Measurements from ENCODE around the gene TCFL5.
"Not testable (repeated sequence)": the region's sequence is repeated elsewhere in the genome, so short reads cannot be mapped to it uniquely, and the experiment has no call there.

The TCFL5 gene

GRCh38 chr20:62855120-62855519 is 6.5 kb downstream of the TCFL5 start:
- DNase-seq (ENCODE audit: low spot score): no peak

- DNase-seq (ENCODE audit: low spot score): no peak
Measured at GRCh38 chr20:62854121-62854520, 7.5 kb downstream of the TCFL5 start.

GRCh38 chr20:62853304-62853703 is 8.3 kb downstream of the TCFL5 start:
- not testable (repeated sequence) for DNase-seq (ENCODE audit: low spot score)

- no peak for DNase-seq (ENCODE audit: low spot score)
Measured at GRCh38 chr20:62852841-62853240, 8.8 kb downstream of the TCFL5 start.

- DNase-seq (ENCODE audit: low spot score): no peak
Measured at GRCh38 chr20:62852196-62852595, 9.4 kb downstream of the TCFL5 start.

GRCh38 chr20:62850333-62850974 is 11.2 kb downstream of the TCFL5 start:
- DNase-seq (ENCODE audit: low spot score): no peak

GRCh38 chr20:62849431-62849830 is 12.2 kb downstream of the TCFL5 start:
- no peak for DNase-seq (ENCODE audit: low spot score)

- not testable (repeated sequence) for DNase-seq (ENCODE audit: low spot score)
Measured at GRCh38 chr20:62848917-62849316, 12.7 kb downstream of the TCFL5 start.

- DNase-seq (ENCODE audit: low spot score): no peak
Measured at GRCh38 chr20:62846166-62846890, 15.3 kb downstream of the TCFL5 start.

- no peak for DNase-seq (ENCODE audit: low spot score)
Measured at GRCh38 chr20:62845416-62846160, 16.0 kb downstream of the TCFL5 start.

- no peak for DNase-seq (ENCODE audit: low spot score)
Measured at GRCh38 chr20:62844182-62844581, 17.4 kb downstream of the TCFL5 start.

GRCh38 chr20:62843656-62844055 is 18.0 kb downstream of the TCFL5 start:
- DNase-seq (ENCODE audit: low spot score): no peak

- no peak for DNase-seq (ENCODE audit: low spot score)
Measured at GRCh38 chr20:62841705-62842212, 19.9 kb downstream of the TCFL5 start.

- DNase-seq (ENCODE audit: low spot score): no peak
Measured at GRCh38 chr20:62840244-62841197, 21.1 kb downstream of the TCFL5 start.

- DNase-seq (ENCODE audit: low spot score): no peak
Measured at GRCh38 chr20:62839816-62840215, 21.8 kb downstream of the TCFL5 start.

GRCh38 chr20:62839261-62839660 is 22.4 kb downstream of the TCFL5 start:
- no peak for DNase-seq (ENCODE audit: low spot score)

- no peak for DNase-seq (ENCODE audit: low spot score)
Measured at GRCh38 chr20:62838128-62838891, 23.3 kb downstream of the TCFL5 start.

GRCh38 chr20:62837790-62838127 is 23.9 kb downstream of the TCFL5 start:
- no peak for DNase-seq (ENCODE audit: low spot score)

- no peak for DNase-seq (ENCODE audit: low spot score)
Measured at GRCh38 chr20:62836967-62837490, 24.6 kb downstream of the TCFL5 start.
